Vagina (tissue), 2 donors: ENCODE results near the gene ZNF431. TPM values are rescaled to one million over a fixed set of nuclear protein-coding genes. Genes with fewer than 3 reads are reported as not detected.

Experiments
- DNase-seq, 2 donors: peaks; one replicate each; pipeline ENCODE4 v3.0.0-alpha.2; 2017; ENCODE audit errors: extremely low spot score in 2 of 2
- H3K27ac ChIP-seq: fragments of 200-600 bp; sonication (generic); one replicate; pipeline ENCODE4 v1.5.1; 2019
- H3K27me3 ChIP-seq: fragments of 200-600 bp; sonication (generic); one replicate; pipeline ENCODE4 v1.5.1; 2019
- H3K36me3 ChIP-seq, 2 donors: fragments of 200-600 bp; sonication (generic); one replicate each; pipeline ENCODE4 v1.5.1; 2017 to 2019
- H3K4me1 ChIP-seq: fragments of 200-600 bp; sonication (generic); one replicate; pipeline ENCODE4 v1.5.1; 2019
- H3K4me3 ChIP-seq, 2 donors: fragments of 200-600 bp; sonication (generic); 1 replicate in 1 of 2; 2 replicates in 1 of 2; pipeline ENCODE4 v1.5.1; 2016 to 2019
- H3K9me3 ChIP-seq: fragments of 200-600 bp; sonication (generic); one replicate; pipeline ENCODE4 v1.5.1; 2019
- POLR2A ChIP-seq, 2 donors: fragments of 450-650 bp; IDR thresholded peaks; one replicate each; pipeline ENCODE4 v1.6.1; 2017; ENCODE audit warnings: antibody characterized with exemption in 2 of 2, mild to moderate bottlenecking in 2 of 2, moderate library complexity in 2 of 2
- POLR2AphosphoS5 ChIP-seq, 2 donors: sonication (generic); formaldehyde crosslinking; IDR thresholded peaks; one replicate each; pipeline ENCODE4 v1.9.0; 2017; ENCODE audit warnings: antibody characterized with exemption in 2 of 2, mild to moderate bottlenecking in 2 of 2, low read depth in 1 of 2; ENCODE audit not compliant: insufficient read depth in 1 of 2
- intact Hi-C: fragments of 100-400 bp; cut with DNase I; formaldehyde crosslinking; loops from one replicate; pipeline ENCODE4 v1.15.1; 2023
- total RNA-seq: library from RNA; depleted of rRNA; stranded (reverse); fragments of >200 nt; gene quantifications from one replicate; pipeline ENCODE4 v1.2.3, GENCODE V29; 2016
- TF ChIP-seq, protein P1 (sequence below), 3 experiments: fragments of 450-650 bp in 2 of 3; fragments of 200-600 bp in 1 of 3; sonication (generic) in 1 of 3; IDR thresholded peaks; one replicate each; pipeline ENCODE4 v1.5.1; 2017 to 2019; ENCODE audit warnings: antibody characterized with exemption in 3 of 3, mild to moderate bottlenecking in 2 of 3, moderate library complexity in 2 of 3

The ZNF431 gene
- total RNA-seq, 1 donor from 2014 or later = 16.2 TPM

DNA sequence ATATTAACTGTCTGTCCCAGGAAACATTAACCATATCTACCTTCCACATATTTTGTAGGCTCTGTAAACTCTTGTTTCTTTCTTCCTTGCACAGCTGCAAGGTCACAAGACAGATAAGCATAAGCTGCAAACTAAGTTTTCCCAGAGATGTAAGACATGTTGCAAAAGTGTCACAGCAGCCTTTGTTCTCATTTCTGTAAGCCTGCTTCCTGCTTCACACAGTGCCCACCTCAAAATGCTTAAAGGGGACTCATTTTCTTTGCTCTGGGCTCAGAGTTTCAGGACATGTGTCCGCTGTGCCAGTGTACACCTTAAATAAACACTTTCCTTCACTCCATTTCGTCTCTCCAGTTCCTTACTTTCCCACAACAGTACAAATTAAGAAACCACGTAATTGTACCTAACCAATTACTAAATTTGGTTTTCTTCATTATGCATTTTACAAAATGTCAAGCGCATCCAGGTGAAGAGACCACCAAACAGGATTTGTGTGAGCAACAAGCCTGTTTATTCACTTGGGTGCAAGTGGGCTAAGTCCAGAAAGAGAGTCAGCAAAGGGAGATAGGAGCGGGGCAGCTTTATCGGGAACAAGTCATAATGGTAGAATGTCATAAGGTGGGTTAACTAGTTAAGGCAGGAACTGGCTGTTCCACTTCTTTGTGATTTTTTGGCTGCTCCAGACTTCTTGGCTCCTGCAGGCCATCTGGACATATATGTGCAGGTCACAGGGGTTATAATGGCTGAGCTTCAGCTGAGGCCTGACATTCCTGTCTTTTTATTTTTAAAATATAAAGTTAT is 12.7 kb upstream of the ZNF431 start:
- DNase-seq = no peak
- Histone ChIP-seq H3K9me3 (no peaks in the 10 kb centered on the region), H3K36me3 (no peaks in the 10 kb centered on the region), H3K27me3 (no peaks in the 10 kb centered on the region), H3K4me1 (no peaks in the 10 kb centered on the region), H3K4me3 (no peak overlapping the region), H3K27ac (no peak overlapping the region)
- TF ChIP-seq POLR2AphosphoS5 (IDR thresholded peaks at IDR 0.05; ENCODE audit: insufficient read depth in 1 of 2, low read depth in 1 of 2) (no peak), POLR2A (IDR thresholded peaks at IDR 0.05) (no peak)
- TF ChIP-seq, protein P1, sequence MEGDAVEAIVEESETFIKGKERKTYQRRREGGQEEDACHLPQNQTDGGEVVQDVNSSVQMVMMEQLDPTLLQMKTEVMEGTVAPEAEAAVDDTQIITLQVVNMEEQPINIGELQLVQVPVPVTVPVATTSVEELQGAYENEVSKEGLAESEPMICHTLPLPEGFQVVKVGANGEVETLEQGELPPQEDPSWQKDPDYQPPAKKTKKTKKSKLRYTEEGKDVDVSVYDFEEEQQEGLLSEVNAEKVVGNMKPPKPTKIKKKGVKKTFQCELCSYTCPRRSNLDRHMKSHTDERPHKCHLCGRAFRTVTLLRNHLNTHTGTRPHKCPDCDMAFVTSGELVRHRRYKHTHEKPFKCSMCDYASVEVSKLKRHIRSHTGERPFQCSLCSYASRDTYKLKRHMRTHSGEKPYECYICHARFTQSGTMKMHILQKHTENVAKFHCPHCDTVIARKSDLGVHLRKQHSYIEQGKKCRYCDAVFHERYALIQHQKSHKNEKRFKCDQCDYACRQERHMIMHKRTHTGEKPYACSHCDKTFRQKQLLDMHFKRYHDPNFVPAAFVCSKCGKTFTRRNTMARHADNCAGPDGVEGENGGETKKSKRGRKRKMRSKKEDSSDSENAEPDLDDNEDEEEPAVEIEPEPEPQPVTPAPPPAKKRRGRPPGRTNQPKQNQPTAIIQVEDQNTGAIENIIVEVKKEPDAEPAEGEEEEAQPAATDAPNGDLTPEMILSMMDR (IDR thresholded peaks at IDR 0.05) = no peak
- intact Hi-C loops = no loop called here

DNA sequence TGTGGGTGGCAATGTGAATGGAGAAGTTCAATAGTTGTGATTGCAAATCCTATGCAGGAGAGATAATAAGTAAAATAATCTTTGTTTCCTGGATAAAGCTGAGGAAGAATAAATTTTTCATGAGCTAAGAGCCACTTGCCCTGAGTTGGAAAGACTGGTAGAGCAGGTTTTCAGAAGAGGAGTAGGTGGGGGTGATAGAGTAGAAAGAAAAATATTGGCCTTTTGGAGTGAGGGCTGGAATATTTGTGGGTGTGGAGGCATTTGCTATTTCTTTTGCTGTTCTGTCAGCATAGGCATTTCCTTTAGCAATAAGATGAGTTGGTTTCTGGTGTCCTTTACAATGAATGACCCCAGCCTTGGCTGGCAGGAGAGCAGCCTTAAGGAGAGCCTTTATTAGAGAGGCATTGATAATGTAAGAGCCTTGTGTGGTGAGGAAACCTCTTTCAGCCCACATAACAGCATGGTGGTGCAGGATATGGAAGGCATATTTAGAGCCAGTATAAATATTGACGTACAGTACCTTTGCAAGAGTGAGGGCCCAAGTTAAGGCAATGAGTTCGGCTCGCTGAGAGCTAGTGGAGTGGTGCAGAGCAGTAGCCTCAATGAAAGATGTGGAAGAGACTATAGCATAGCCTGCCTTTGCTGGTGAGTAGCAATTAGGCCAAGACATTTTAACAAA is 11.6 kb upstream of the ZNF431 start:
- TF ChIP-seq, protein P1 (IDR thresholded peaks at IDR 0.05) = no peak
- TF ChIP-seq POLR2AphosphoS5 (IDR thresholded peaks at IDR 0.05; ENCODE audit: insufficient read depth in 1 of 2, low read depth in 1 of 2) (no peak), POLR2A (IDR thresholded peaks at IDR 0.05) (no peak)
- Histone ChIP-seq H3K9me3 (no peaks in the 10 kb centered on the region), H3K27ac (no peak overlapping the region), H3K4me3 (no peak overlapping the region), H3K36me3 (no peaks in the 10 kb centered on the region), H3K27me3 (no peaks in the 10 kb centered on the region), H3K4me1 (no peaks in the 10 kb centered on the region)
- intact Hi-C loops = no loop called here
- DNase-seq = no peak

DNA sequence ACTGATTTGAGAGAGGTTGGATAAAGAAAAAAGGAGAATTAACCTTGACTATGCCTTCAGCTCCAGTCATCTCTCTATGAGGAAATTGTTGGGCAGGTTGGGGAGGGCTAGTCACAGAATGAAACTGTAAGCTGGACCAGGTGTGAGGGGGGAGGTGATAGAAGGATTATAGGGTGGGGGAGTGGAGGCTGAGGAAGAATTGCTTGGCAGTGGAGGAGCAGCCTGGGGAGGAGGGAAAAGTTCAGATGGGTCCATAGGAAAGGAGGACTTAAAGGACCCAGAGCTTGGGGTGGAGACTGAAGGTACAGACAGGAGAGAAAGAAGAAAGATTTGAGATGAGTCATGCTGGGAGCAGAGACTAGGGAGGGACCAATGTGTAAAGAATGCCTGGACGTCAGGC is 8.2 kb upstream of the ZNF431 start:
- TF ChIP-seq POLR2A (IDR thresholded peaks at IDR 0.05) (no peak), POLR2AphosphoS5 (IDR thresholded peaks at IDR 0.05; ENCODE audit: insufficient read depth in 1 of 2, low read depth in 1 of 2) (no peak)
- TF ChIP-seq, protein P1 (IDR thresholded peaks at IDR 0.05) = no peak
- no peak for DNase-seq
- no peak overlapping the region for H3K27ac ChIP-seq
- no peaks in the 10 kb centered on the region for H3K4me1 ChIP-seq
- no peaks in the 10 kb centered on the region for H3K36me3 ChIP-seq
- H3K27me3 ChIP-seq = no peaks in the 10 kb centered on the region
- no peaks in the 10 kb centered on the region for H3K9me3 ChIP-seq
- intact Hi-C loops = no loop called here
- H3K4me3 ChIP-seq = no peak overlapping the region

DNA sequence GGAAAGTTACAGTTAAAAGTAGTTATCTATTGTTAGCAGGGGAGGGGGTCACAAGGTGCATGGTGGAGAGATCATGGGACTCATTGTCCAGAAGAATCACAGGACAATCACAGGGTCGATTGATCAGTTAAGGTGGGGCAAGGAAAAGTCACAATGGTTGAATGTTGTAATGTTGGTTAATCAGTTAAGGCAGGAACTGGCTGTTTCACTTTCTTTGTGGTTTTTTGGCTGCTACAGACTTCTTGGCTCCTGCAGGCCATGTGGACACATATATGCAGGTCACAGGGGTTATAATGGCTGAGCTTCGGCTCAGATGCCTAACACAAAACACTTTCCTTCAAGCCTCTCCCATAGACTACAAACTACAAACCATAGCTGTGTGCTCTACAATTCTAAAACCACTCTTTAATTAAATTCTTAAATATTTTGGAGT is 6.9 kb upstream of the ZNF431 start:
- Histone ChIP-seq H3K36me3 (no peaks in the 10 kb centered on the region), H3K4me3 (no peak overlapping the region), H3K27me3 (no peaks in the 10 kb centered on the region), H3K27ac (no peak overlapping the region), H3K9me3 (no peaks in the 10 kb centered on the region), H3K4me1 (no peaks in the 10 kb centered on the region)
- intact Hi-C loops = no loop called here
- TF ChIP-seq, protein P1 (IDR thresholded peaks at IDR 0.05) = no peak
- no peak for TF ChIP-seq POLR2AphosphoS5 (IDR thresholded peaks at IDR 0.05; ENCODE audit: insufficient read depth in 1 of 2, low read depth in 1 of 2)
- no peak for TF ChIP-seq POLR2A (IDR thresholded peaks at IDR 0.05)
- no peak for DNase-seq

DNA sequence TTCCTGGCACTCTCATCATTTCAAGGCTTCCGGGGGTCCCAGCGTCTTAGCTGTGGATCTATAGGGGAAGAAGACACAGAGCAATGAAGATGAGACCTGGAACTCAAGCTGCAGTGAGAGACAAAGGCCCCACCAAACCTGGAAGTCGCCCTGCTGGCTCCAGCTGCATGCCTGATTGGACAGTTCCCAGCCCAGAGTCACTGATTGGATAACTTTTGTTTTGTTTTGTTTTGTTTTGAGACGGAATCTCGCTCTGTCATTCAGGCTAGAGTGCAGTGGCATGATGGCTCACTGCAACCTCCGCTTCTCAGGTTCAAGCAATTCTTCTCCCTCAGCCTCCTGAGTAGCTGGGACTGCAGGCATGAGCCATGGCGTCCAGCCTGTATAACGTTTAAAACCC is 6.4 kb upstream of the ZNF431 start:
- DNase-seq = no peak

More for the DNA sequence above, 6.4 kb upstream of the ZNF431 start:
- no peaks in the 10 kb centered on the region for H3K27me3 ChIP-seq
- H3K4me1 ChIP-seq = no peaks in the 10 kb centered on the region
- TF ChIP-seq POLR2AphosphoS5 (IDR thresholded peaks at IDR 0.05; ENCODE audit: insufficient read depth in 1 of 2, low read depth in 1 of 2) = no peak
- TF ChIP-seq, protein P1 (IDR thresholded peaks at IDR 0.05) = no peak
- TF ChIP-seq POLR2A (IDR thresholded peaks at IDR 0.05) = no peak
- intact Hi-C loops = no loop called here
- no peaks in the 10 kb centered on the region for H3K9me3 ChIP-seq
- no peak overlapping the region for H3K27ac ChIP-seq
- no peaks in the 10 kb centered on the region for H3K36me3 ChIP-seq
- H3K4me3 ChIP-seq = no peak overlapping the region
